Pancreas (tissue), 10 donors: ENCODE results near the gene TTC7B. TPM values are rescaled to one million over a fixed set of nuclear protein-coding genes. Genes with fewer than 3 reads are reported as not detected.
A peak's percentile ranks its signal among the peaks of the same experiment; 100 is the strongest.

Experiments used
- ATAC-seq, 4 donors: fragments of 200-7000 bp; cut with Tn5 transposase; one replicate each; pipeline versions ENCODE4 v1.8.0 to v1.9.1; 2020; ENCODE audit warnings: mild to moderate bottlenecking in 4 of 4, moderate library complexity in 4 of 4
- DNase-seq, 6 donors: peaks; one replicate each; pipeline ENCODE4 v3.0.0-alpha.2; 2020
- FAIRE-seq: peaks from 2 replicates; lab custom pipeline; 2012; peaks lifted over from hg19 to GRCh38; lab: Jason Lieb, UNC
- H3K27ac ChIP-seq, 4 donors: fragments of 200-600 bp; sonication (generic); 1 replicate in 3 of 4; 2 replicates in 1 of 4; pipeline versions ENCODE4 v1.5.0 to v1.8.0; 2020
- H3K27me3 ChIP-seq, 4 donors: fragments of 200-600 bp; one replicate each; pipeline ENCODE4 v1.8.0; 2021
- H3K36me3 ChIP-seq, 3 donors: fragments of 200-600 bp; sonication (generic) in 1 of 3; one replicate each; pipeline versions ENCODE4 v1.5.0 to v1.8.0; 2020 to 2021
- H3K4me1 ChIP-seq, 3 donors: fragments of 200-600 bp; one replicate each; pipeline ENCODE4 v1.8.0; 2021
- H3K4me3 ChIP-seq, 4 donors: fragments of 200-600 bp; sonication (generic) in 2 of 4; one replicate each; pipeline versions ENCODE4 v1.5.0 to v1.8.0; 2020 to 2021
- H3K9me3 ChIP-seq, 4 donors: fragments of 200-600 bp; one replicate each; pipeline ENCODE4 v1.8.0; 2021
- WGBS, 2 donors: extraction: QIAGEN DNeasy Blood & Tissue Kit; methylation state at CpG; one replicate each; pipeline ENCODE4 v1.1.7; 2013; 5-methylcytosine and 5-hydroxymethylcytosine counted together
- intact Hi-C, 3 donors: fragments of 100-400 bp; cut with DNase I; formaldehyde crosslinking; loops; one replicate each; pipeline versions ENCODE4 v1.11.1 to v1.14.2; 2022
- polyA plus RNA-seq, 2 donors: library from polyadenylated mRNA; stranded (reverse); fragments of 200-250 nt; gene quantifications; one replicate each; pipeline ENCODE4 v1.2.3, GENCODE V29; 2013
- total RNA-seq, 6 donors: library from RNA; stranded (reverse); fragmentation: NEBNext Ultra II Directional in 4 of 6; extraction: Animal tissue kit (Norgen Biotek cat#: 25700) in 4 of 6; gene quantifications; one replicate each; pipeline versions ENCODE4 v1.2.1 to v1.2.4, GENCODE V29; 2021 to 2023
- TF ChIP-seq, protein P1 (sequence below), 4 donors: fragments of 200-600 bp; sonication (generic) in 3 of 4; IDR thresholded peaks; one replicate each; pipeline versions ENCODE4 v1.5.0 to v1.8.0; 2021; ENCODE audit warnings: antibody characterized with exemption in 4 of 4
- donor health status: healthy with polysubstance abuse.
- donor health status: DM: no; HTN: no; CAD: no; lungs with moderate emphysema.
- donor health status: DM: no; HTN: no; CAD: no.
- donor health status: control.
- donor health status: control.
- donor health status: Bipolar disorder and iron deficiency.
- donor health status: DM: yes; HTN: yes; CAD: no.
- donor health status: DM: no; HTN: no; CAD: no.
- donor health status: DM: no; HTN: no; CAD: no.
- donor health status: DM: yes; HTN: yes; CAD: no.

The TTC7B gene
- total and polyA plus RNA-seq, 8 donors: 8.9 to 39.6 (median 29.6) TPM

DNA sequence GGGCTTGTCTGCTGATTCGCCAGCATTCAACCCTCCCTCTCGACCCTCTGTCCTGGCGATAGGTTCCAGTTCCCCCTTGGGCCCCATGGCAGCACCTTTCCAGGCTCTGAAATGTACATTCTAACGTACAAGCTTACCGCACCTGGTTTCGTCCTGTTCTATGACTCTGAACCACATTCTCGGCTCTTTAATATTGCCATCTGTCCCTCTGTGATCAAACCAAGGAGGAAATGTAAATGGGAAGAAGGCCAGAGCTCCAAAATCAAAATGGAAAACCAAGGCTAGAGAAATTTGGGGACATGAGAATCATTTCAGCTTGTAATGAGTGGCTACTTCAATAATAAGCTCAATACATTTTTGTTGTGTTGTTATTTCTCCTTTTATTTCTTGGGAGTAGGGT is 117.2 kb downstream of the TTC7B start:
- ATAC-seq (no peak), DNase-seq (no peak), FAIRE-seq (no peak)
- H3K36me3 ChIP-seq: no peaks in the 10 kb centered on the region
- 74 to 84% methylated on average over 7 of the region's 7 CpGs for WGBS, 2 donors
- TF ChIP-seq, protein P1, sequence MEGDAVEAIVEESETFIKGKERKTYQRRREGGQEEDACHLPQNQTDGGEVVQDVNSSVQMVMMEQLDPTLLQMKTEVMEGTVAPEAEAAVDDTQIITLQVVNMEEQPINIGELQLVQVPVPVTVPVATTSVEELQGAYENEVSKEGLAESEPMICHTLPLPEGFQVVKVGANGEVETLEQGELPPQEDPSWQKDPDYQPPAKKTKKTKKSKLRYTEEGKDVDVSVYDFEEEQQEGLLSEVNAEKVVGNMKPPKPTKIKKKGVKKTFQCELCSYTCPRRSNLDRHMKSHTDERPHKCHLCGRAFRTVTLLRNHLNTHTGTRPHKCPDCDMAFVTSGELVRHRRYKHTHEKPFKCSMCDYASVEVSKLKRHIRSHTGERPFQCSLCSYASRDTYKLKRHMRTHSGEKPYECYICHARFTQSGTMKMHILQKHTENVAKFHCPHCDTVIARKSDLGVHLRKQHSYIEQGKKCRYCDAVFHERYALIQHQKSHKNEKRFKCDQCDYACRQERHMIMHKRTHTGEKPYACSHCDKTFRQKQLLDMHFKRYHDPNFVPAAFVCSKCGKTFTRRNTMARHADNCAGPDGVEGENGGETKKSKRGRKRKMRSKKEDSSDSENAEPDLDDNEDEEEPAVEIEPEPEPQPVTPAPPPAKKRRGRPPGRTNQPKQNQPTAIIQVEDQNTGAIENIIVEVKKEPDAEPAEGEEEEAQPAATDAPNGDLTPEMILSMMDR (IDR thresholded peaks at IDR 0.05): no peak
- H3K27ac ChIP-seq: peak overlapping the region in 1 of 4 donors; percentile 14
- H3K4me1 ChIP-seq: peaks cover 0 to 9% (median 4%) of the 10 kb centered on the region in 3 donors
- no peaks in the 10 kb centered on the region for H3K27me3 ChIP-seq
- no peaks in the 10 kb centered on the region for H3K9me3 ChIP-seq
- intact Hi-C loops: no loop called here
- H3K4me3 ChIP-seq: no peak overlapping the region

- ATAC-seq: peak in 3 of 4 donors; percentile 13 to 62 (median 55)
- Histone ChIP-seq H3K36me3 (no peaks in the 10 kb centered on the region), H3K27ac (peak overlapping the region in 1 of 4 donors; percentile 14), H3K4me3 (no peak overlapping the region), H3K4me1 (peaks cover 0 to 9% (median 4%) of the 10 kb centered on the region in 3 donors), H3K27me3 (no peaks in the 10 kb centered on the region), H3K9me3 (no peaks in the 10 kb centered on the region)
- peak in 1 of 6 donors; percentile 23 for DNase-seq
- 57 to 60% methylated on average over 7 of the region's 7 CpGs for WGBS, 2 donors
- TF ChIP-seq, protein P1 (IDR thresholded peaks at IDR 0.05): no peak
- FAIRE-seq: no peak
- intact Hi-C loops: no loop called here
Observed at GRCh38 chr14:90698379-90698869, 117.8 kb downstream of the TTC7B start.

DNA sequence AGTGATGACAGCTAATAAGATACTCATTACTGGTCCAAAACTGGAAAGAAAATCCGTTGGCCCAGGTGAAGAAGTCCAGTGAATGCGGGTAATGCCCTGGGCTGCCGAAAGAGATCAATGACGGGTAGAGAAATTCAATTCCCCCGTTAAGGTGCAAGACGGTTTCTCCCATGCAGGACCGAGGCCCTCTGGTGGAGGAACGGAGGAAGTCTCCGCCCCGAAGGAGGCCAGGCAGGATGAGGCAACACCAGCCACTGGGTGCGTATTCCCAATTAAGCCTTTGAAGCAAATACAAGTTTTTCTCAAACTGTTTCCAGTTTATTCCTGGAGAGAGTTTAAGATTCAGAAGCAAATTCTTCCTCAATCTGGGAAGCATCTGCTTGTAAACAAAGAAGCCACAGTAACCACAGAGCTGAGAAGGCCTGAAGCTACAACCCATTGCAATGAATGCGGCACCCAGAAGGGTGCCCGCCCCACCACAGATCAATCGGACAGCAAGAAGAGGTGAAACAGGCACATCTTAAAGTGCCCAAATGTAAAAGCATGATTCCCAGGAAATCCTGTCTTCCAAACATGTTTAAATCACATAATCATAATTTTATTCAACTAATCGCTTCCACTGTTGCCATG is 118.5 kb downstream of the TTC7B start:
- H3K4me1 ChIP-seq: peaks cover 0 to 9% (median 4%) of the 10 kb centered on the region in 3 donors
- TF ChIP-seq, protein P1 (IDR thresholded peaks at IDR 0.05): peak; percentile 81 to 96 (median 90)
- H3K27ac ChIP-seq: peak overlapping the region in 1 of 4 donors; percentile 14
- H3K27me3 ChIP-seq: no peaks in the 10 kb centered on the region
- H3K4me3 ChIP-seq: no peak overlapping the region
- peak; percentile 93 to 99 (median 96) for ATAC-seq
- peak; percentile 68 to 88 (median 78) for DNase-seq
- intact Hi-C loops: no loop called here
- peak; percentile 9 for FAIRE-seq
- 23 to 24% methylated on average over 15 of the region's 15 CpGs for WGBS, 2 donors
- no peaks in the 10 kb centered on the region for H3K36me3 ChIP-seq
- H3K9me3 ChIP-seq: no peaks in the 10 kb centered on the region

- FAIRE-seq: no peak
- Histone ChIP-seq H3K36me3 (no peaks in the 10 kb centered on the region), H3K27me3 (no peaks in the 10 kb centered on the region), H3K4me3 (no peak overlapping the region), H3K27ac (no peak overlapping the region), H3K4me1 (peaks cover 0 to 9% (median 4%) of the 10 kb centered on the region in 3 donors), H3K9me3 (no peaks in the 10 kb centered on the region)
- 61 to 70% methylated on average over 2 of the region's 2 CpGs for WGBS, 2 donors
- DNase-seq: no peak
- ATAC-seq: peak in 3 of 4 donors; percentile 20 to 30 (median 24)
- intact Hi-C loops: no loop called here
- TF ChIP-seq, protein P1 (IDR thresholded peaks at IDR 0.05): no peak
Observed at GRCh38 chr14:90697132-90697531, 119.1 kb downstream of the TTC7B start.

GRCh38 chr14:90696720-90697119 is 119.5 kb downstream of the TTC7B start:
- intact Hi-C loops: no loop called here
- DNase-seq: no peak
- no peaks in the 10 kb centered on the region for H3K36me3 ChIP-seq
- no peak overlapping the region for H3K27ac ChIP-seq
- no peaks in the 10 kb centered on the region for H3K27me3 ChIP-seq
- H3K4me3 ChIP-seq: no peak overlapping the region
- 66 to 75% methylated on average over 4 of the region's 4 CpGs for WGBS, 2 donors
- TF ChIP-seq, protein P1 (IDR thresholded peaks at IDR 0.05): no peak
- peaks cover 0 to 9% (median 4%) of the 10 kb centered on the region in 3 donors for H3K4me1 ChIP-seq
- ATAC-seq: peak in 1 of 4 donors; percentile 3
- no peak for FAIRE-seq
- no peaks in the 10 kb centered on the region for H3K9me3 ChIP-seq
